ENCODE measurements around the gene LY6G6D.

GRCh38 chr6:31739639-31740396 is 24.7 kb downstream of the LY6G6D start, which contains the start of gene MSH5:
- TF ChIP-seq, protein P1, sequence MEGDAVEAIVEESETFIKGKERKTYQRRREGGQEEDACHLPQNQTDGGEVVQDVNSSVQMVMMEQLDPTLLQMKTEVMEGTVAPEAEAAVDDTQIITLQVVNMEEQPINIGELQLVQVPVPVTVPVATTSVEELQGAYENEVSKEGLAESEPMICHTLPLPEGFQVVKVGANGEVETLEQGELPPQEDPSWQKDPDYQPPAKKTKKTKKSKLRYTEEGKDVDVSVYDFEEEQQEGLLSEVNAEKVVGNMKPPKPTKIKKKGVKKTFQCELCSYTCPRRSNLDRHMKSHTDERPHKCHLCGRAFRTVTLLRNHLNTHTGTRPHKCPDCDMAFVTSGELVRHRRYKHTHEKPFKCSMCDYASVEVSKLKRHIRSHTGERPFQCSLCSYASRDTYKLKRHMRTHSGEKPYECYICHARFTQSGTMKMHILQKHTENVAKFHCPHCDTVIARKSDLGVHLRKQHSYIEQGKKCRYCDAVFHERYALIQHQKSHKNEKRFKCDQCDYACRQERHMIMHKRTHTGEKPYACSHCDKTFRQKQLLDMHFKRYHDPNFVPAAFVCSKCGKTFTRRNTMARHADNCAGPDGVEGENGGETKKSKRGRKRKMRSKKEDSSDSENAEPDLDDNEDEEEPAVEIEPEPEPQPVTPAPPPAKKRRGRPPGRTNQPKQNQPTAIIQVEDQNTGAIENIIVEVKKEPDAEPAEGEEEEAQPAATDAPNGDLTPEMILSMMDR (IDR thresholded peaks at IDR 0.05): no peak
- TF ChIP-seq ZFX (IDR thresholded peaks at IDR 0.05; ENCODE audit: borderline replicate concordance): no peak

Data from 22Rv1 (cell line).